ENCODE measurements around the gene AP4S1.

AP4S1 gene

GRCh38 chr14:31139301-31139847 lies 113.9 kb downstream of the AP4S1 start:
- DNase-seq, result no peak

DNA sequence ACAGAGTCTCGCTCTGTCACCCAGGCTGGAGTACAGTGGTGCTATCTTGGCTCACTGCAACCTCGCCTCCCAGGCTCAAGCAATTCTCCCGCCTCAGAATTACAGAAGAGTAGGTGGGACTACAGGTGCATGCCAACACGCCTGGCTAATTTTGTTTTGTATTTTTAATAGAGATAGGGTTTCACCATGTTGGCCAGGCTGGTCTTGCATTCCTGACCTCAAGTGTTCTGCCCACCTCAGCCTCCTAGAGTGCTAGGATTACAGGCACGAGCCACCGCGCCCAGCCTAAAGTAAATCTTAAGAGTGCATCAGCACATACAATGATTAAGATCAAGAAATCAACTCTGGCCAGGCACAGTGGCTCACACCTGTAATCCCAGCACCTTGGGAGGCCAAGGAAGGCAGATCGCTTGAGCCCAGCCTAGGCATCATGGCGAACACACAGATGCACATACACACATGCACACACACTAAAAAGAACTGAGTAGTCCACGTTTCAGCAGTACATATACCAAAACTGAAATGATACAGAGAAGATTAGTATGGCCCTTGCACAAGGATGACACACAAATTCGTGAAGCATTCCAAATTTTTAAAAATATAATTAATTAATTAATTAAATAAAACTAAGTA lies 117.1 kb downstream of the AP4S1 start:
- DNase-seq, result no peak
